ENCODE measurements around the gene PAIP2B. TPM values are rescaled to one million over a fixed set of nuclear protein-coding genes. Genes with fewer than 3 reads are reported as not detected.

Gene PAIP2B
- polyA plus RNA-seq, 4 donors, result 0.45 to 4.8 (median 1.4) TPM

DNA sequence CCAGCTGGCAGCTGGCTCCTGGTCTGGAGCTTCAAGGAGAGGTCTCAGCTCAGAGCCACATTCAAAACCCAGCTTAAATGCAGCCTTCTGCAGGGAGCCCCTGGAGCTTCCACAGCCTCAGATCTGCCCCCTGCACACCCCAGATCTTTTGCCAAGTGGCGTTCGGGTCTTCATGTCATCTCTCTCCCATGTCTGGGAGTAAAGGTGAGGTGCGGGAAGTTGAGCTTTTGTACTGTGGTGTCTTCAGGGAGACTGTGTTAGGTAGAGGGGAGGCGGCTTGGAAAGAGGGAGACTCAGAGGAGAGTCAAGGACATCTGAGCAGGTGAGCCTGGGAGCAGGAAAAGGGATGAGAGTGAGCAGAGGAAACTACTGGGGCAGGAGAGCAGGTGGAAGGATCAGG, 71.1 kb downstream of the PAIP2B start:
- H3K36me3 ChIP-seq (ENCODE audit: control insufficient read depth in 3 of 3, insufficient read depth in 2 of 3, low read depth in 1 of 3, low read length in 3 of 3), result no peaks in the 10 kb centered on the region
- no peak overlapping the region for H3K4me3 ChIP-seq (ENCODE audit: low read depth in 1 of 3, low read length in 3 of 3)
- H3K4me1 ChIP-seq (ENCODE audit: control insufficient read depth in 3 of 3, insufficient read depth in 2 of 3, low read depth in 1 of 3, low read length in 2 of 3), result no peaks in the 10 kb centered on the region
- no peaks in the 10 kb centered on the region for H3K9me3 ChIP-seq (ENCODE audit: control insufficient read depth in 2 of 2, insufficient read depth in 1 of 2, low read depth in 1 of 2, low read length in 1 of 2)
- WGBS, 3 donors, result 60 to 86% (median 68%) methylated on average over 4 of the region's 4 CpGs
- DNase-seq, result no peak
- H3K27me3 ChIP-seq (ENCODE audit: control insufficient read depth in 3 of 3, insufficient read depth in 3 of 3, low read length in 3 of 3), result peaks cover 0 to 3% (median 0%) of the 10 kb centered on the region in 3 donors
- no peak for FAIRE-seq
- no peak overlapping the region for H3K27ac ChIP-seq (ENCODE audit: low read depth in 1 of 3, low read length in 2 of 3)

DNA sequence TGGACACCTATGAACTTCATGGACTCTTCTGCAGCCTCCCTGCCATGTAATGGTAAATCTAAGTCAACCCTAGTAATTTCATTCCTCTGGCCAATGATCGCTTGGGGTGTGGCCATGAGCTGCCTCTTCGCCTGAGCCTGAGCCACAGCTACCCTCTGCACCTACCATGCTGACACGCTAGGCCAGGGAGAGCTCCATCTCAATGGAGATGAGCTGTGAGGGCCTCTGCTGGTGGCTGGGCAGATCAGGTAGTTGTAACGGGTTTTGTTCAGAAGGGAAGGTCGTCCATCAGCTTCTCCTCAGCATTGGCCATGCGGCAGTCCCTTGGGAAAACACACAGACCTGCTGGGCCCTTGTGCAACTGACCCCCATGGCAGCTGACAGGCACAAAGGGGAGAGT, 72.1 kb downstream of the PAIP2B start:
- H3K36me3 ChIP-seq (ENCODE audit: control insufficient read depth in 3 of 3, insufficient read depth in 2 of 3, low read depth in 1 of 3, low read length in 3 of 3), result peaks cover 0 to 3% (median 2%) of the 10 kb centered on the region in 3 donors
- peaks cover 0 to 3% (median 0%) of the 10 kb centered on the region in 3 donors for H3K27me3 ChIP-seq (ENCODE audit: control insufficient read depth in 3 of 3, insufficient read depth in 3 of 3, low read length in 3 of 3)
- H3K27ac ChIP-seq (ENCODE audit: low read depth in 1 of 3, low read length in 2 of 3), result no peak overlapping the region
- FAIRE-seq, result no peak
- H3K4me3 ChIP-seq (ENCODE audit: low read depth in 1 of 3, low read length in 3 of 3), result no peak overlapping the region
- peak; percentile 16 to 27 for DNase-seq
- H3K9me3 ChIP-seq (ENCODE audit: control insufficient read depth in 2 of 2, insufficient read depth in 1 of 2, low read depth in 1 of 2, low read length in 1 of 2), result no peaks in the 10 kb centered on the region
- H3K4me1 ChIP-seq (ENCODE audit: control insufficient read depth in 3 of 3, insufficient read depth in 2 of 3, low read depth in 1 of 3, low read length in 2 of 3), result no peaks in the 10 kb centered on the region
- 40 to 50% (median 41%) methylated on average over 6 of the region's 6 CpGs for WGBS, 3 donors

DNA sequence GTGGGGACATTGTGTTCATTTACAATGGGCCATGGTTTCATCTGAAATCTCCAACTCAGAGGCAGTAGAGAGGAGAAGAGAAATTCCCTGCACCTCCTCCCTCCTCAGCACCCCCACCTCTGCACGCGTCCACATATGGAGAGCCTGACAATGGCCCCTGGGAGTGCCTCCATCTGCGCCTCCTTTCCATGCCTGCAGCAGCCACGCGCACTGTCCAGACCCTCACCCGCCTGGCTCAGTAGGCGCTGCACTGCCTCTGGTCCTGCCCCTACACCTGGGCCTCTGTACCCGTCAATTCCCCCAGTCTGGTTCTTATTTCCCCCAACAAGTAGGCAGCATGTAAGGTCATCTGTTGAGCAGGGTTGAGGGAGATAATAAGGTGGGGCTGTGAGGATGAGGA, 72.6 kb downstream of the PAIP2B start:
- FAIRE-seq (no peak), DNase-seq (no peak)

DNA sequence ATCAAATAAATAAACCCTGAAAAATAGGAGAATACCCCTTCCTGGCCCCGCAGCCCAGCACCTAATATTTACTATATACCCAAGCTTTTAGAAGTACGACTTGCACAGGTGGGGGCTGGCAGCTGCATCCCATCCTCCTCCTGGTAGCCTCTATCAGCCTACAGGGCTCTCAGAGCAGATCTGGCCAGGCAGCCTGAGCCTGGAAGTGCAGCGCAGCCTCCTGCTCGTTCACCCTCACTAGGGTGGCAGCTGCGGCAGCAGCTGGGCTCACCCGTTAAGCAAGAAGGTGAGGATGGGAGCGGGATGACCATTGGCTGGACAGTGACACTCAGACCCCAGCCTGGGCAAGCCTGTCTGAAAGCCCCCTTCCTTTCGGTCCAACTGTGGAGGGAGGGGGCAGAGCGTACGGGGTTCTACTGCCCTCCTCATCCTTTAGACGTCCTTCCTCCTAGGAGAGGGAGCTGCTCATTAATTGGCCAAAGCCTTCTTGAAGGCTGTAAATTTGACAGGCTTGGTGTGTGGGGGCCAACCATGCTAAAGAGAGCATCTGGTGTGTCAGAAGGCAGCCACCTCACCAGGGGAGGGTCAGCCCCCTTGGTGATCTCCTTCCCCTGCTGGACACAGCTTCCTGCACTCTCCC, 73.2 kb downstream of the PAIP2B start:
- FAIRE-seq, result no peak
- H3K36me3 ChIP-seq (ENCODE audit: control insufficient read depth in 3 of 3, insufficient read depth in 2 of 3, low read depth in 1 of 3, low read length in 3 of 3), result peaks cover 2 to 9% (median 8%) of the 10 kb centered on the region in 3 donors
- H3K4me3 ChIP-seq (ENCODE audit: low read depth in 1 of 3, low read length in 3 of 3), result no peak overlapping the region
- no peaks in the 10 kb centered on the region for H3K9me3 ChIP-seq (ENCODE audit: control insufficient read depth in 2 of 2, insufficient read depth in 1 of 2, low read depth in 1 of 2, low read length in 1 of 2)
- no peak for DNase-seq
- no peaks in the 10 kb centered on the region for H3K4me1 ChIP-seq (ENCODE audit: control insufficient read depth in 3 of 3, insufficient read depth in 2 of 3, low read depth in 1 of 3, low read length in 2 of 3)
- peaks cover 0 to 3% (median 0%) of the 10 kb centered on the region in 3 donors for H3K27me3 ChIP-seq (ENCODE audit: control insufficient read depth in 3 of 3, insufficient read depth in 3 of 3, low read length in 3 of 3)
- 75 to 82% (median 78%) methylated on average over 11 of the region's 11 CpGs for WGBS, 3 donors
- H3K27ac ChIP-seq (ENCODE audit: low read depth in 1 of 3, low read length in 2 of 3), result no peak overlapping the region

More for the DNA sequence above, 72.6 kb downstream of the PAIP2B start:
- Histone ChIP-seq H3K9me3 (ENCODE audit: control insufficient read depth in 2 of 2, insufficient read depth in 1 of 2, low read depth in 1 of 2, low read length in 1 of 2) (no peaks in the 10 kb centered on the region), H3K4me1 (ENCODE audit: control insufficient read depth in 3 of 3, insufficient read depth in 2 of 3, low read depth in 1 of 3, low read length in 2 of 3) (no peaks in the 10 kb centered on the region), H3K4me3 (ENCODE audit: low read depth in 1 of 3, low read length in 3 of 3) (no peak overlapping the region), H3K27ac (ENCODE audit: low read depth in 1 of 3, low read length in 2 of 3) (no peak overlapping the region), H3K27me3 (ENCODE audit: control insufficient read depth in 3 of 3, insufficient read depth in 3 of 3, low read length in 3 of 3) (peaks cover 0 to 3% (median 0%) of the 10 kb centered on the region in 3 donors), H3K36me3 (ENCODE audit: control insufficient read depth in 3 of 3, insufficient read depth in 2 of 3, low read depth in 1 of 3, low read length in 3 of 3) (peaks cover under 1 to 5% (median 4%) of the 10 kb centered on the region in 3 donors)
- WGBS, 3 donors, result 81 to 92% (median 84%) methylated on average over 8 of the region's 8 CpGs

DNA sequence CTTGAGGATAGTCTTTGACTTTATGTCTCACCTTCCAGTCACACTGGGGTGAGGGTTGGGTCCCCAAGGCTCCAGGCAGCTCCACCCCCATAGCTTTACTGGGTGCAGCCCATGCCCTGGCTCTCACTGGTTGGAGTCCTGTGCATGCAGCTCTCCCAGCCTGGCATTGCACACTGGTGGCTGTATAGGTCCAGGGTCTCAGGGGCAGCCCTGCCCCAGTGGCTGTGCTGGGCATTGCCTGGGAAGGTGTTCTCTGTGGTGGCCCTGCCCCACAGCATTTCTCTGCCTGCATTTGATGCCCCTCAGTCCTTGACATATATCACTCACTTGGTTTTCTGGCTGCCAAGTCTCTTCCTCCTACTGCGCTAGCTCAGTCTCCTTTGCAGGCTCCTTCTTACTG, 75.3 kb downstream of the PAIP2B start:
- 56 to 100% (median 94%) methylated on average over 1 of the region's 1 CpG for WGBS, 3 donors
- no peak for FAIRE-seq
- H3K4me3 ChIP-seq (ENCODE audit: low read depth in 1 of 3, low read length in 3 of 3), result no peak overlapping the region

DNA sequence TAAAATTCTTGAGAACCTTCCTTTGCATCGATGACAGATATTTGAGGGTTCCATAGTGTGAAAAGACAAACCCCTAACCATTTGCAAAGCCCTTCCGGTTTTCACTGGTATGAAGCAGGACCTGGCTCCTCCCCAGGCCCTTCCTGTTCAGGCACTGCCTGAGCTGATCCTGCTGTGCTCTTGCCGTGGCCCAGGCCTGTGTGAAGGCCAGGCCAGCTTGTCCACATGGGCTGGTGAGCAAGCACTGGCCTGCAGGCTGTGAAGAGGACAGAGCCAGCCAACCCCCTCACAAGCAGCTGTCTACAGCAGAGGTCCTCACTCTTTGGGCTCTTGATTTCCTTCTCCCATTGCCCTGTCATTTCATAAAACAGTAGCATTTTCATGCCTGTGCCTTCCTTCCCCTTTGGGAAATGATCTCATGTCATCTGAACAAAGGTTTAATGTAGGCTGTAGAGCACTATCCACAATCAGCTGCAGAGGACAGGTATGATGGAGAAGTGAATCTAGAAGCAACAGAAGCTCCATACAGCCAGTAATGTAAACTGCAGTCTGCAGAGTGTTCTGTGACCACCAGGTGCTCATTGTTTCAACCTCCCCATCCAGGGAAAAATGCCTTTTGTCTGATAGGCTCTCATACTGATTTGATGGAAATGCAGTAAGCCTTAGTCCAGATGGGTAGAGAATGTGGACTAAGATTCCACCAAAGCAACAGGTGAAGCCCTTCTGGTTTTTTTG, 76.7 kb downstream of the PAIP2B start:
- Histone ChIP-seq H3K4me1 (ENCODE audit: control insufficient read depth in 3 of 3, insufficient read depth in 2 of 3, low read depth in 1 of 3, low read length in 2 of 3) (no peaks in the 10 kb centered on the region), H3K4me3 (ENCODE audit: low read depth in 1 of 3, low read length in 3 of 3) (no peak overlapping the region), H3K36me3 (ENCODE audit: control insufficient read depth in 3 of 3, insufficient read depth in 2 of 3, low read depth in 1 of 3, low read length in 3 of 3) (peaks cover 5 to 22% (median 16%) of the 10 kb centered on the region in 3 donors), H3K27me3 (ENCODE audit: control insufficient read depth in 3 of 3, insufficient read depth in 3 of 3, low read length in 3 of 3) (peaks cover 0 to 3% (median 0%) of the 10 kb centered on the region in 3 donors), H3K9me3 (ENCODE audit: control insufficient read depth in 2 of 2, insufficient read depth in 1 of 2, low read depth in 1 of 2, low read length in 1 of 2) (no peaks in the 10 kb centered on the region), H3K27ac (ENCODE audit: low read depth in 1 of 3, low read length in 2 of 3) (no peak overlapping the region)
- FAIRE-seq, result no peak
- DNase-seq, result no peak
- 53 to 74% (median 67%) methylated on average over 3 of the region's 3 CpGs for WGBS, 3 donors

More for the DNA sequence above, 75.3 kb downstream of the PAIP2B start:
- peaks cover 0 to 3% (median 0%) of the 10 kb centered on the region in 3 donors for H3K27me3 ChIP-seq (ENCODE audit: control insufficient read depth in 3 of 3, insufficient read depth in 3 of 3, low read length in 3 of 3)
- H3K4me1 ChIP-seq (ENCODE audit: control insufficient read depth in 3 of 3, insufficient read depth in 2 of 3, low read depth in 1 of 3, low read length in 2 of 3), result no peaks in the 10 kb centered on the region
- no peak for DNase-seq
- H3K9me3 ChIP-seq (ENCODE audit: control insufficient read depth in 2 of 2, insufficient read depth in 1 of 2, low read depth in 1 of 2, low read length in 1 of 2), result no peaks in the 10 kb centered on the region
- peaks cover 5 to 17% (median 13%) of the 10 kb centered on the region in 3 donors for H3K36me3 ChIP-seq (ENCODE audit: control insufficient read depth in 3 of 3, insufficient read depth in 2 of 3, low read depth in 1 of 3, low read length in 3 of 3)
- H3K27ac ChIP-seq (ENCODE audit: low read depth in 1 of 3, low read length in 2 of 3), result no peak overlapping the region

DNA sequence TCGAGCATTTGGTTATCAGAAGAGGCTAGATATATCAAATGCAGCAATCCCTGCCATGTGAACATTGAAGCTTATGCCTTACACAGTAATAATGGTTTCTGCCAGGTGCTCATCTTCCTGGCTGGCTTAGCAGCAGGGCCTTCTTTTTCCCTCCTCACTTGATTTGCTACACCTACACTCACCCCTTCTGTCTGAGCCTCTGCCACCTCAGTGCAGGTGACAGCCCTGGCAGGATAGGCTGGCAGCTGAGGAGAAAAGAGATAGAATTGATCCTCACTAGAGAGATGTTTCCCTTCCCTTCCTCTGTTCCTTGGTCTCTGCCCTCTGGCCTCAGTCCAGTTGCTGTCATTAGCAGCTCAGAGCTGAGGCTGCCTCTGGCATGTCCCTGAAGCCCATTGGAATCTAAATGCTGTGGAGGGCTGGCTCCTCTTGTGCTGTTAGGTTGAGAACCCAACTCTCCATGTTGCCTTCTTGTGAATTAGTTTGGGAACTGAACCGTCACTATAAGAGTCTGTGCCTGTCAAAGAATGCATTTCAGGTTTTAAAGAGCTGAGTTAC, 78.3 kb downstream of the PAIP2B start:
- H3K4me3 ChIP-seq (ENCODE audit: low read depth in 1 of 3, low read length in 3 of 3), result no peak overlapping the region
- FAIRE-seq, result no peak
- no peaks in the 10 kb centered on the region for H3K9me3 ChIP-seq (ENCODE audit: control insufficient read depth in 2 of 2, insufficient read depth in 1 of 2, low read depth in 1 of 2, low read length in 1 of 2)
- no peak for DNase-seq
- 68 to 94% (median 93%) methylated on average over 2 of the region's 2 CpGs for WGBS, 3 donors
- peaks cover 13 to 28% (median 23%) of the 10 kb centered on the region in 3 donors for H3K36me3 ChIP-seq (ENCODE audit: control insufficient read depth in 3 of 3, insufficient read depth in 2 of 3, low read depth in 1 of 3, low read length in 3 of 3)
- no peaks in the 10 kb centered on the region for H3K27me3 ChIP-seq (ENCODE audit: control insufficient read depth in 3 of 3, insufficient read depth in 3 of 3, low read length in 3 of 3)
- H3K27ac ChIP-seq (ENCODE audit: low read depth in 1 of 3, low read length in 2 of 3), result no peak overlapping the region
- H3K4me1 ChIP-seq (ENCODE audit: control insufficient read depth in 3 of 3, insufficient read depth in 2 of 3, low read depth in 1 of 3, low read length in 2 of 3), result no peaks in the 10 kb centered on the region

DNA sequence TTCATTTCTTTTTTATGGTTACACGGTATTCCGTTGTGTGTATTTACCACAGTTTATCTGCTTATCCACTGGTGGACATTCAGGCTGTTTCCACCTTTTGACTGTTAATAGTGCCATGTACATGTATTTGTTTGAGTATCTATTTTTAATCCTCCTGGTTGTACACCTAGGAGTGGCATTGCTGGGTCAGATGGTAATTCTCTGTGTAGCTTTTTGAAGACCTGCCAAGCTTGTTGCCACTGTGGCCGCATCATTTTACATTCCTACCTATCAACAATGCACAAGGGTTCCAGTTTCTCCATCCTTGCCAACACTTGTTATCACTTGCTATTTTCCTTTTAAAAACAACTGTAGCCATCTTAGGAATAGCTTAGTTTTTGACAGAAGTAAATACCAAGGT, 83.1 kb downstream of the PAIP2B start:
- H3K27ac ChIP-seq (ENCODE audit: low read depth in 1 of 3, low read length in 2 of 3), result no peak overlapping the region
- no peaks in the 10 kb centered on the region for H3K27me3 ChIP-seq (ENCODE audit: control insufficient read depth in 3 of 3, insufficient read depth in 3 of 3, low read length in 3 of 3)
- no peaks in the 10 kb centered on the region for H3K9me3 ChIP-seq (ENCODE audit: control insufficient read depth in 2 of 2, insufficient read depth in 1 of 2, low read depth in 1 of 2, low read length in 1 of 2)
- FAIRE-seq, result no peak
- H3K36me3 ChIP-seq (ENCODE audit: control insufficient read depth in 3 of 3, insufficient read depth in 2 of 3, low read depth in 1 of 3, low read length in 3 of 3), result peaks cover 19 to 37% (median 29%) of the 10 kb centered on the region in 3 donors
- H3K4me3 ChIP-seq (ENCODE audit: low read depth in 1 of 3, low read length in 3 of 3), result no peak overlapping the region
- no peak for DNase-seq
- WGBS, 3 donors, result 91 to 95% (median 94%) methylated on average over 3 of the region's 3 CpGs
- H3K4me1 ChIP-seq (ENCODE audit: control insufficient read depth in 3 of 3, insufficient read depth in 2 of 3, low read depth in 1 of 3, low read length in 2 of 3), result no peaks in the 10 kb centered on the region

Measured in small intestine (tissue), 7 donors.